HepG2 (cell line): ENCODE results near the gene UBE3B. TPM values are rescaled to one million over a fixed set of nuclear protein-coding genes. Genes with fewer than 3 reads are reported as not detected.

Source experiments
- CREB1 ChIP-seq, 2 experiments: fragments of 450-650 bp in 1 of 2; IDR thresholded peaks; 2 replicates each; pipeline ENCODE4 v1.6.1; 2016 to 2017; ENCODE audit warnings: control low read depth in 1 of 2, mild to moderate bottlenecking in 1 of 2, missing compliant biosample characterization in 1 of 2, missing genetic modification characterization in 1 of 2
- ERF ChIP-seq: IDR thresholded peaks from 2 replicates; pipeline ENCODE4 v1.6.1; 2018; ENCODE audit warnings: missing biosample characterization, missing genetic modification reagents
- KLF9 ChIP-seq: IDR thresholded peaks from 2 replicates; pipeline ENCODE4 v1.6.1; 2016; ENCODE audit warnings: low read depth
- MEIS2 ChIP-seq: sonication (generic); formaldehyde crosslinking; IDR thresholded peaks from 2 replicates; pipeline ENCODE4 v1.9.0; 2021; ENCODE audit warnings: mild to moderate bottlenecking, missing genetic modification reagents
- MIER2 ChIP-seq: IDR thresholded peaks from 2 replicates; pipeline ENCODE4 v1.6.1; 2016; ENCODE audit warnings: missing biosample characterization, missing genetic modification reagents
- MIER3 ChIP-seq: IDR thresholded peaks from 2 replicates; pipeline ENCODE4 v1.6.1; 2016; ENCODE audit warnings: missing compliant biosample characterization, borderline replicate concordance
- PHF8 ChIP-seq: sonication (generic); formaldehyde crosslinking; IDR thresholded peaks from 2 replicates; pipeline ENCODE4 v1.5.0; 2020; ENCODE audit warnings: missing genetic modification reagents
- RXRA ChIP-seq: sonication (generic); formaldehyde crosslinking; IDR thresholded peaks from 2 replicates; pipeline ENCODE4 v1.5.1; 2020; ENCODE audit warnings: missing genetic modification reagents
- SIN3B ChIP-seq: fragments of 150-350 bp; IDR thresholded peaks from 2 replicates; pipeline ENCODE4 v1.6.1; 2014; ENCODE audit warnings: low read length
- TFDP1 ChIP-seq: IDR thresholded peaks from 2 replicates; pipeline ENCODE4 v1.6.1; 2016; ENCODE audit warnings: missing compliant biosample characterization, missing genetic modification reagents, borderline replicate concordance
- XBP1 ChIP-seq: sonication (generic); formaldehyde crosslinking; IDR thresholded peaks from 2 replicates; pipeline ENCODE4 v1.5.0; 2020; ENCODE audit warnings: missing genetic modification reagents
- ZBTB21 ChIP-seq: sonication (generic); formaldehyde crosslinking; IDR thresholded peaks from 2 replicates; pipeline ENCODE4 v1.4.0; 2020; ENCODE audit warnings: missing genetic modification reagents
- ZEB1 ChIP-seq: IDR thresholded peaks from 2 replicates; pipeline ENCODE4 v1.6.1; 2012; ENCODE audit warnings: mild to moderate bottlenecking, low read depth, inconsistent platforms; ENCODE audit not compliant: insufficient replicate concordance
- ZNF501 ChIP-seq: sonication (generic); formaldehyde crosslinking; IDR thresholded peaks from 2 replicates; pipeline ENCODE4 v1.5.1; 2020; ENCODE audit warnings: mild to moderate bottlenecking, moderate library complexity, missing genetic modification reagents
- ZNF510 ChIP-seq: sonication (generic); formaldehyde crosslinking; IDR thresholded peaks from 2 replicates; pipeline ENCODE4 v1.4.0; 2020; ENCODE audit warnings: low read depth, mild to moderate bottlenecking, missing genetic modification reagents
- ZNF710 ChIP-seq: sonication (generic); formaldehyde crosslinking; IDR thresholded peaks from 2 replicates; pipeline ENCODE4 v1.5.0; 2020; ENCODE audit warnings: mild to moderate bottlenecking, missing genetic modification reagents, borderline replicate concordance
- ZNF780A ChIP-seq: sonication (generic); formaldehyde crosslinking; IDR thresholded peaks from 2 replicates; pipeline ENCODE4 v1.8.0; 2022; ENCODE audit warnings: mild to moderate bottlenecking, missing genetic modification reagents, moderate library complexity
- ZNF850 ChIP-seq: sonication (generic); formaldehyde crosslinking; conservative IDR thresholded peaks from 2 replicates; pipeline ENCODE4 v1.9.0; 2021; ENCODE audit warnings: mild to moderate bottlenecking, missing genetic modification reagents
- polyA plus RNA-seq, 8 experiments: library from polyadenylated mRNA; depleted of rRNA in 3 of 8; stranded (reverse) in 7 of 8; unstranded in 1 of 8; fragments of >200 nt; fragmentation: Illumina TruSeq in 4 of 8; extraction: Trizol in 4 of 8; gene quantifications; 2 replicates each; pipeline versions ENCODE4 v1.2.1 to v1.2.3, GENCODE V29; 2011 to 2016; ENCODE audit warnings: low read depth in 4 of 8, missing spikeins in 1 of 8, mixed read lengths in 1 of 8; ENCODE audit not compliant: insufficient read depth in 1 of 8
- total RNA-seq, 5 experiments: library from RNA; depleted of rRNA; stranded (reverse); fragments of >200 nt; fragmentation: Illumina TruSeq; extraction: Trizol; gene quantifications; 2 replicates each; pipeline ENCODE4 v1.2.3, GENCODE V29; 2016; ENCODE audit warnings: low read depth in 1 of 5
- TF ChIP-seq, protein P1 (sequence below): sonication (generic); formaldehyde crosslinking; IDR thresholded peaks from 2 replicates; pipeline ENCODE4 v1.9.0; 2021; ENCODE audit warnings: missing genetic modification reagents, borderline replicate concordance
- TF ChIP-seq, protein P2 (sequence below): sonication (generic); formaldehyde crosslinking; conservative IDR thresholded peaks from 2 replicates; pipeline ENCODE4 v1.5.0; 2020; ENCODE audit warnings: missing genetic modification reagents

The UBE3B gene
- total and polyA plus RNA-seq, 2 of the 13 experiments (the other 11 are each of a cell fraction or from before 2014, with no cell fraction given): 22.7 to 25.3 TPM

- TF ChIP-seq, protein P1, sequence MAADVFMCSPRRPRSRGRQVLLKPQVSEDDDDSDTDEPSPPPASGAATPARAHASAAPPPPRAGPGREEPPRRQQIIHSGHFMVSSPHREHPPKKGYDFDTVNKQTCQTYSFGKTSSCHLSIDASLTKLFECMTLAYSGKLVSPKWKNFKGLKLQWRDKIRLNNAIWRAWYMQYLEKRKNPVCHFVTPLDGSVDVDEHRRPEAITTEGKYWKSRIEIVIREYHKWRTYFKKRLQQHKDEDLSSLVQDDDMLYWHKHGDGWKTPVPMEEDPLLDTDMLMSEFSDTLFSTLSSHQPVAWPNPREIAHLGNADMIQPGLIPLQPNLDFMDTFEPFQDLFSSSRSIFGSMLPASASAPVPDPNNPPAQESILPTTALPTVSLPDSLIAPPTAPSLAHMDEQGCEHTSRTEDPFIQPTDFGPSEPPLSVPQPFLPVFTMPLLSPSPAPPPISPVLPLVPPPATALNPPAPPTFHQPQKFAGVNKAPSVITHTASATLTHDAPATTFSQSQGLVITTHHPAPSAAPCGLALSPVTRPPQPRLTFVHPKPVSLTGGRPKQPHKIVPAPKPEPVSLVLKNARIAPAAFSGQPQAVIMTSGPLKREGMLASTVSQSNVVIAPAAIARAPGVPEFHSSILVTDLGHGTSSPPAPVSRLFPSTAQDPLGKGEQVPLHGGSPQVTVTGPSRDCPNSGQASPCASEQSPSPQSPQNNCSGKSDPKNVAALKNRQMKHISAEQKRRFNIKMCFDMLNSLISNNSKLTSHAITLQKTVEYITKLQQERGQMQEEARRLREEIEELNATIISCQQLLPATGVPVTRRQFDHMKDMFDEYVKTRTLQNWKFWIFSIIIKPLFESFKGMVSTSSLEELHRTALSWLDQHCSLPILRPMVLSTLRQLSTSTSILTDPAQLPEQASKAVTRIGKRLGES (CRISPR knock-in tag): no peak
- TF ChIP-seq ZNF850 (CRISPR knock-in tag) (no peak), ERF (CRISPR knock-in tag) (peak; percentile 91), TFDP1 (peak; percentile 83), ZEB1 (no peak), ZNF501 (peak; percentile 86), CREB1 (IDR thresholded peaks at IDR 0.05) (peak; percentile 99), CREB1 (CRISPR knock-in tag; IDR thresholded peaks at IDR 0.05) (peak; percentile 98), MIER3 (CRISPR knock-in tag) (peak; percentile 81; the same call in 1 of the 2 replicates), ZNF510 (CRISPR knock-in tag) (peak; percentile 61; the same call in 1 of the 2 replicates), SIN3B (no peak), ZNF780A (CRISPR knock-in tag) (no peak), RXRA (CRISPR knock-in tag) (peak; percentile 76), XBP1 (CRISPR knock-in tag) (0 out of 2 replicates have a peak, but pooled peaks have one; percentile 61), MEIS2 (CRISPR knock-in tag) (peak; percentile 80), ZNF710 (CRISPR knock-in tag) (peak; percentile 75; the same call in 1 of the 2 replicates), MIER2 (CRISPR knock-in tag) (peak; percentile 52; the same call in 1 of the 2 replicates), PHF8 (peak; percentile 98), KLF9 (no peak; the same call in 1 of the 2 replicates), ZBTB21 (CRISPR knock-in tag) (peak; percentile 100)
- TF ChIP-seq, protein P2, sequence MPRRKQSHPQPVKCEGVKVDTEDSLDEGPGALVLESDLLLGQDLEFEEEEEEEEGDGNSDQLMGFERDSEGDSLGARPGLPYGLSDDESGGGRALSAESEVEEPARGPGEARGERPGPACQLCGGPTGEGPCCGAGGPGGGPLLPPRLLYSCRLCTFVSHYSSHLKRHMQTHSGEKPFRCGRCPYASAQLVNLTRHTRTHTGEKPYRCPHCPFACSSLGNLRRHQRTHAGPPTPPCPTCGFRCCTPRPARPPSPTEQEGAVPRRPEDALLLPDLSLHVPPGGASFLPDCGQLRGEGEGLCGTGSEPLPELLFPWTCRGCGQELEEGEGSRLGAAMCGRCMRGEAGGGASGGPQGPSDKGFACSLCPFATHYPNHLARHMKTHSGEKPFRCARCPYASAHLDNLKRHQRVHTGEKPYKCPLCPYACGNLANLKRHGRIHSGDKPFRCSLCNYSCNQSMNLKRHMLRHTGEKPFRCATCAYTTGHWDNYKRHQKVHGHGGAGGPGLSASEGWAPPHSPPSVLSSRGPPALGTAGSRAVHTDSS (CRISPR knock-in tag): 0 out of 2 replicates have a peak, but pooled peaks have one; percentile 90
Measured at GRCh38 chr12:109573029-109573913, 95.8 kb downstream of the UBE3B start, which contains the start of the genes MMAB and MVK (continued).
